Measurements from ENCODE around the gene ROBO1. TPM values are rescaled to one million over a fixed set of nuclear protein-coding genes. Genes with fewer than 3 reads are reported as not detected.

Gene ROBO1
- total and polyA plus RNA-seq, 4 donors = 1.0 to 30.3 (median 3.9) TPM

GRCh38 chr3:78858174-78858573, 909.6 kb downstream of the ROBO1 start:
- Histone ChIP-seq H3K27me3 (ENCODE audit: control insufficient read depth in 4 of 4, insufficient read depth in 4 of 4, low read length in 3 of 4) (no peaks in the 10 kb centered on the region), H3K4me3 (ENCODE audit: low read depth in 1 of 3, low read length in 3 of 3) (no peak overlapping the region), H3K9ac (ENCODE audit: low read depth in 1 of 2, low read length in 2 of 2) (no peak overlapping the region), H3K27ac (ENCODE audit: low read depth in 1 of 2, low read length in 2 of 2) (no peak overlapping the region), H3K9me3 (ENCODE audit: control insufficient read depth in 4 of 4, low read length in 3 of 4) (no peaks in the 10 kb centered on the region), H3K36me3 (ENCODE audit: control insufficient read depth in 4 of 4, insufficient read depth in 3 of 4, low read depth in 1 of 4, low read length in 3 of 4) (no peaks in the 10 kb centered on the region), H3K4me1 (ENCODE audit: control insufficient read depth in 4 of 4, insufficient read depth in 4 of 4, low read length in 3 of 4) (peaks cover 0 to 3% (median 0%) of the 10 kb centered on the region in 4 donors)
- 81% methylated on average over 1 of the region's 1 CpG for WGBS
- TF ChIP-seq ATF3 (IDR thresholded peaks at IDR 0.05) (no peak), NR2F2 (IDR thresholded peaks at IDR 0.05) (no peak), JUND (IDR thresholded peaks at IDR 0.05) (no peak), HNF4A (conservative IDR thresholded peaks at IDR 0.05) (no peak), FOXA2 (IDR thresholded peaks at IDR 0.05) (no peak), ZBTB33 (IDR thresholded peaks at IDR 0.05) (no peak), RXRA (IDR thresholded peaks at IDR 0.05) (no peak)
- DNase-seq (ENCODE audit: low spot score) = no peak

- no peak overlapping the region for H3K27ac ChIP-seq (ENCODE audit: low read depth in 1 of 2, low read length in 2 of 2)
- DNase-seq (ENCODE audit: low spot score) = no peak
- WGBS = 91% methylated on average over 6 of the region's 6 CpGs
Measured at GRCh38 chr3:78857494-78858111, 910.2 kb downstream of the ROBO1 start.

More at GRCh38 chr3:78857494-78858111, 910.2 kb downstream of the ROBO1 start:
- Histone ChIP-seq H3K27me3 (ENCODE audit: control insufficient read depth in 4 of 4, insufficient read depth in 4 of 4, low read length in 3 of 4) (no peaks in the 10 kb centered on the region), H3K4me3 (ENCODE audit: low read depth in 1 of 3, low read length in 3 of 3) (no peak overlapping the region), H3K36me3 (ENCODE audit: control insufficient read depth in 4 of 4, insufficient read depth in 3 of 4, low read depth in 1 of 4, low read length in 3 of 4) (no peaks in the 10 kb centered on the region), H3K9me3 (ENCODE audit: control insufficient read depth in 4 of 4, low read length in 3 of 4) (no peaks in the 10 kb centered on the region), H3K9ac (ENCODE audit: low read depth in 1 of 2, low read length in 2 of 2) (no peak overlapping the region), H3K4me1 (ENCODE audit: control insufficient read depth in 4 of 4, insufficient read depth in 4 of 4, low read length in 3 of 4) (peaks cover 0 to 3% (median 0%) of the 10 kb centered on the region in 4 donors)
- TF ChIP-seq ATF3 (IDR thresholded peaks at IDR 0.05) = no peak
- no peak for TF ChIP-seq NR2F2 (IDR thresholded peaks at IDR 0.05)
- TF ChIP-seq CTCF (IDR thresholded peaks at IDR 0.05; ENCODE audit: low read depth, low read length, missing input control) = no peak
- no peak for TF ChIP-seq FOXA1 (IDR thresholded peaks at IDR 0.05)
- TF ChIP-seq FOXA2 (IDR thresholded peaks at IDR 0.05) = no peak
- TF ChIP-seq HNF4A (conservative IDR thresholded peaks at IDR 0.05) = no peak
- TF ChIP-seq MAX (IDR thresholded peaks at IDR 0.05) = no peak
- no peak for TF ChIP-seq RAD21 (IDR thresholded peaks at IDR 0.05)
- TF ChIP-seq TAF1 (conservative IDR thresholded peaks at IDR 0.05) = no peak
- no peak for TF ChIP-seq RXRA (IDR thresholded peaks at IDR 0.05)
- TF ChIP-seq HNF4G (IDR thresholded peaks at IDR 0.05) = no peak
- no peak for TF ChIP-seq REST (IDR thresholded peaks at IDR 0.05)
- TF ChIP-seq EGR1 (IDR thresholded peaks at IDR 0.05; ENCODE audit: low read depth in 2 of 2) = no peak
